HepG2 (cell line): ENCODE data around the gene ZFAND3. TPM values are rescaled to one million over a fixed set of nuclear protein-coding genes. Genes with fewer than 3 reads are reported as not detected.

Experiments
- ATF3 ChIP-seq: sonication (generic); formaldehyde crosslinking; IDR thresholded peaks from 2 replicates; pipeline ENCODE4 v1.4.0; 2020; ENCODE audit warnings: missing genetic modification reagents
- FOXJ3 ChIP-seq: sonication (generic); formaldehyde crosslinking; IDR thresholded peaks from 2 replicates; pipeline ENCODE4 v1.4.0; 2020; ENCODE audit warnings: missing genetic modification reagents, mild to moderate bottlenecking, borderline replicate concordance
- HOXA3 ChIP-seq: sonication (generic); formaldehyde crosslinking; IDR thresholded peaks from 2 replicates; pipeline ENCODE4 v1.5.0; 2020; ENCODE audit warnings: missing genetic modification reagents
- ISL2 ChIP-seq: sonication (generic); formaldehyde crosslinking; IDR thresholded peaks from 2 replicates; pipeline ENCODE4 v1.5.0; 2020; ENCODE audit warnings: missing genetic modification reagents
- JUND ChIP-seq: sonication (generic); formaldehyde crosslinking; IDR thresholded peaks from 2 replicates; pipeline ENCODE4 v1.8.0; 2022; ENCODE audit warnings: mild to moderate bottlenecking, missing genetic modification reagents
- RAD21 ChIP-seq: fragments of 450-650 bp; formaldehyde crosslinking; IDR thresholded peaks from 2 replicates; pipeline ENCODE4 v1.5.0; 2020; ENCODE audit warnings: mild to moderate bottlenecking
- RERE ChIP-seq: IDR thresholded peaks from 2 replicates; pipeline ENCODE4 v1.6.1; 2016; ENCODE audit warnings: low read depth, missing genetic modification reagents, missing compliant biosample characterization
- TFE3 ChIP-seq: IDR thresholded peaks from 2 replicates; pipeline ENCODE4 v1.6.1; 2016
- ZNF44 ChIP-seq: sonication (generic); formaldehyde crosslinking; IDR thresholded peaks from 2 replicates; pipeline ENCODE4 v1.5.1; 2020; ENCODE audit warnings: mild to moderate bottlenecking, missing genetic modification reagents
- ZNF574 ChIP-seq: sonication (generic); formaldehyde crosslinking; IDR thresholded peaks from 2 replicates; pipeline ENCODE4 v1.4.0; 2020; ENCODE audit warnings: missing genetic modification reagents
- ZNF615 ChIP-seq: sonication (generic); formaldehyde crosslinking; IDR thresholded peaks from 2 replicates; pipeline ENCODE4 v1.5.0; 2020; ENCODE audit warnings: mild to moderate bottlenecking, missing genetic modification reagents, borderline replicate concordance
- ZNF7 ChIP-seq: IDR thresholded peaks from 2 replicates; pipeline ENCODE4 v1.6.1; 2016; ENCODE audit warnings: missing biosample characterization, missing genetic modification reagents
- polyA plus RNA-seq, 8 experiments: library from polyadenylated mRNA; depleted of rRNA in 3 of 8; stranded (reverse) in 7 of 8; unstranded in 1 of 8; fragments of >200 nt; fragmentation: Illumina TruSeq in 4 of 8; extraction: Trizol in 4 of 8; gene quantifications; 2 replicates each; pipeline versions ENCODE4 v1.2.1 to v1.2.3, GENCODE V29; 2011 to 2016; ENCODE audit warnings: low read depth in 4 of 8, missing spikeins in 1 of 8, mixed read lengths in 1 of 8; ENCODE audit not compliant: insufficient read depth in 1 of 8
- total RNA-seq, 5 experiments: library from RNA; depleted of rRNA; stranded (reverse); fragments of >200 nt; fragmentation: Illumina TruSeq; extraction: Trizol; gene quantifications; 2 replicates each; pipeline ENCODE4 v1.2.3, GENCODE V29; 2016; ENCODE audit warnings: low read depth in 1 of 5

ZFAND3 gene
- total and polyA plus RNA-seq, 2 of the 13 experiments (the other 11 are each of a cell fraction or from before 2014, with no cell fraction given), result 16.4 to 17.1 TPM

GRCh38 chr6:37819177-37819801, at the start of gene ZFAND3 (continued):
- no peak; the same call in 1 of the 2 replicates for TF ChIP-seq RERE
- TF ChIP-seq TFE3 (CRISPR knock-in tag), result peak; percentile 56; the same call in 1 of the 2 replicates
- TF ChIP-seq ZNF574 (CRISPR knock-in tag), result no peak; the same call in none of the 2 replicates
- TF ChIP-seq ATF3 (CRISPR knock-in tag), result no peak; the same call in none of the 2 replicates
- no peak for TF ChIP-seq JUND (CRISPR knock-in tag)
- peak; percentile 55; the same call in 1 of the 2 replicates for TF ChIP-seq ZNF44 (CRISPR knock-in tag)
- TF ChIP-seq HOXA3, result peak; percentile 78
- TF ChIP-seq ZNF615, result no peak; the same call in 1 of the 2 replicates
- peak; percentile 35; the same call in 1 of the 2 replicates for TF ChIP-seq RAD21
- TF ChIP-seq ZNF7 (CRISPR knock-in tag), result no peak
- TF ChIP-seq ISL2, result no peak; the same call in 1 of the 2 replicates
- TF ChIP-seq FOXJ3 (CRISPR knock-in tag), result peak; percentile 3; the same call in 1 of the 2 replicates
